HepG2 (cell line): ENCODE measurements around the gene KANSL1. TPM values are rescaled to one million over a fixed set of nuclear protein-coding genes. Genes with fewer than 3 reads are reported as not detected.

Experiments
- E2F2 ChIP-seq: sonication (generic); formaldehyde crosslinking; IDR thresholded peaks from 2 replicates; pipeline ENCODE4 v1.4.0; 2020; ENCODE audit warnings: missing genetic modification reagents, borderline replicate concordance
- FIP1L1 ChIP-seq: fragments of 200-400 bp; formaldehyde crosslinking; IDR thresholded peaks from 2 replicates; pipeline ENCODE4 v1.6.1; 2018; ENCODE audit warnings: low read depth, mild to moderate bottlenecking, low read length, moderate library complexity, borderline replicate concordance; ENCODE audit not compliant: insufficient read depth
- HIC2 ChIP-seq: sonication (generic); formaldehyde crosslinking; IDR thresholded peaks from 2 replicates; pipeline ENCODE4 v1.9.0; 2022; ENCODE audit warnings: low read depth, missing genetic modification reagents
- MIER3 ChIP-seq: IDR thresholded peaks from 2 replicates; pipeline ENCODE4 v1.6.1; 2016; ENCODE audit warnings: missing compliant biosample characterization, borderline replicate concordance
- MXD4 ChIP-seq: IDR thresholded peaks from 2 replicates; pipeline ENCODE4 v1.6.1; 2016; ENCODE audit warnings: mild to moderate bottlenecking, missing biosample characterization, missing genetic modification reagents
- PPARG ChIP-seq: conservative IDR thresholded peaks from 2 replicates; pipeline ENCODE4 v1.6.1; 2016; ENCODE audit warnings: missing biosample characterization, missing genetic modification reagents
- RNF219 ChIP-seq: sonication (generic); formaldehyde crosslinking; IDR thresholded peaks from 2 replicates; pipeline ENCODE4 v1.5.0; 2020; ENCODE audit warnings: mild to moderate bottlenecking, missing genetic modification reagents
- SALL2 ChIP-seq: sonication (generic); formaldehyde crosslinking; IDR thresholded peaks from 2 replicates; pipeline ENCODE4 v1.8.1; 2023; ENCODE audit warnings: mild to moderate bottlenecking, missing genetic modification reagents, inconsistent platforms
- SYNCRIP ChIP-seq: fragments of 200-400 bp; formaldehyde crosslinking; IDR thresholded peaks from 2 replicates; pipeline ENCODE4 v1.6.1; 2018; ENCODE audit warnings: mild to moderate bottlenecking, low read depth, low read length; ENCODE audit not compliant: insufficient read depth
- THAP11 ChIP-seq: IDR thresholded peaks from 2 replicates; pipeline ENCODE4 v1.6.1; 2016; ENCODE audit warnings: missing biosample characterization, missing genetic modification reagents
- ZNF232 ChIP-seq: sonication (generic); formaldehyde crosslinking; IDR thresholded peaks from 2 replicates; pipeline ENCODE4 v1.4.0; 2020; ENCODE audit warnings: missing genetic modification reagents, borderline replicate concordance
- ZNF281 ChIP-seq: sonication (generic); formaldehyde crosslinking; IDR thresholded peaks from 2 replicates; pipeline ENCODE4 v1.4.0; 2020; ENCODE audit warnings: missing genetic modification reagents, borderline replicate concordance
- ZNF576 ChIP-seq: sonication (generic); formaldehyde crosslinking; IDR thresholded peaks from 2 replicates; pipeline ENCODE4 v1.4.0; 2020; ENCODE audit warnings: mild to moderate bottlenecking, missing genetic modification reagents
- ZNF737 ChIP-seq: sonication (generic); formaldehyde crosslinking; IDR thresholded peaks from 2 replicates; pipeline ENCODE4 v1.5.0; 2020; ENCODE audit warnings: missing genetic modification reagents, mild to moderate bottlenecking, borderline replicate concordance
- ZNF780A ChIP-seq: sonication (generic); formaldehyde crosslinking; IDR thresholded peaks from 2 replicates; pipeline ENCODE4 v1.8.0; 2022; ENCODE audit warnings: mild to moderate bottlenecking, missing genetic modification reagents, moderate library complexity
- ZNF816 ChIP-seq: sonication (generic); formaldehyde crosslinking; IDR thresholded peaks from 2 replicates; pipeline ENCODE4 v1.8.0; 2022; ENCODE audit warnings: missing genetic modification reagents, mild to moderate bottlenecking, borderline replicate concordance
- ZSCAN5A ChIP-seq: sonication (generic); formaldehyde crosslinking; IDR thresholded peaks from 2 replicates; pipeline ENCODE4 v1.8.0; 2022; ENCODE audit warnings: mild to moderate bottlenecking, missing genetic modification reagents, borderline replicate concordance
- polyA plus RNA-seq, 8 experiments: library from polyadenylated mRNA; depleted of rRNA in 3 of 8; stranded (reverse) in 7 of 8; unstranded in 1 of 8; fragments of >200 nt; fragmentation: Illumina TruSeq in 4 of 8; extraction: Trizol in 4 of 8; gene quantifications; 2 replicates each; pipeline versions ENCODE4 v1.2.1 to v1.2.3, GENCODE V29; 2011 to 2016; ENCODE audit warnings: low read depth in 4 of 8, missing spikeins in 1 of 8, mixed read lengths in 1 of 8; ENCODE audit not compliant: insufficient read depth in 1 of 8
- total RNA-seq, 5 experiments: library from RNA; depleted of rRNA; stranded (reverse); fragments of >200 nt; fragmentation: Illumina TruSeq; extraction: Trizol; gene quantifications; 2 replicates each; pipeline ENCODE4 v1.2.3, GENCODE V29; 2016; ENCODE audit warnings: low read depth in 1 of 5

KANSL1 gene
- total and polyA plus RNA-seq, 2 of the 13 experiments (the other 11 are each of a cell fraction or from before 2014, with no cell fraction given), result 24.0 to 59.6 TPM

- TF ChIP-seq ZNF737 (CRISPR knock-in tag) (no peak), FIP1L1 (no peak), MXD4 (CRISPR knock-in tag) (no peak), ZNF576 (CRISPR knock-in tag) (no peak), SYNCRIP (no peak), HIC2 (CRISPR knock-in tag) (no peak), SALL2 (CRISPR knock-in tag) (no peak; the same call in 1 of the 2 replicates), MIER3 (CRISPR knock-in tag) (no peak), RNF219 (CRISPR knock-in tag) (no peak; the same call in 1 of the 2 replicates), ZNF780A (CRISPR knock-in tag) (no peak), ZNF281 (CRISPR knock-in tag) (peak; percentile 46), THAP11 (CRISPR knock-in tag) (no peak), ZSCAN5A (no peak), ZNF232 (CRISPR knock-in tag) (peak; percentile 75; the same call in 1 of the 2 replicates), ZNF816 (CRISPR knock-in tag) (peak; percentile 33; the same call in 1 of the 2 replicates), E2F2 (no peak), PPARG (CRISPR knock-in tag) (no peak)
These were observed 634 bp downstream of the KANSL1 start (continued) for GRCh38 chr17:46192439-46193150.
